Measurements from ENCODE around the gene INPP4A. TPM values are rescaled to one million over a fixed set of nuclear protein-coding genes. Genes with fewer than 3 reads are reported as not detected.

Gene INPP4A
- polyA plus RNA-seq, 1 of the 3 experiments (the other 2 are of a cell fraction) = 15.0 TPM

DNA sequence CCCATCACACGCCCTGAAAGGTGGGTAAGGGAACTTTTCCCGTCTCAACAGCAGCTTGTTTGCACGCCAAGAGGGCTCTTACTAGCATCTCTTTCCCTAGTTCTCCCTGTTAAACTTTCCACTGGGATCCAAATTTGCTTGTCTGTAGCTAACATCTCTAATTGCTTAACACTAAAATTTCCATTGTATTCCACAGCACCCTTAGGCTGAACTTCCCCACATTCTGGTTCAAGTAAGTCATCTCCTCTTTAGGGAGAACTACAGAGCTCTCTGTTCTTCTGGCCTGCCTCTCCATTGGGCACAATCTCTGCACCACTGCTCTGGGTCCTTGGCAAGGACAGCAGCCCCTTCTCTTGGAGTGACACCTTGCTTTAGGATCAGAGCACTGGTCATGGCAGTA, 187.7 kb downstream of the INPP4A start:
- H3K36me3 ChIP-seq (replicated peaks in 1 of 2; ENCODE audit: control insufficient read depth in 1 of 2, insufficient read depth in 2 of 2, low read length in 1 of 2) = no peaks in the 10 kb centered on the region
- TF ChIP-seq CHD2 (IDR thresholded peaks at IDR 0.05; ENCODE audit: low read length, partially characterized antibody) (no peak), RCOR1 (IDR thresholded peaks at IDR 0.05; ENCODE audit: low read length) (no peak), GABPA (IDR thresholded peaks at IDR 0.05; ENCODE audit: low read depth) (no peak), CTCF (IDR thresholded peaks at IDR 0.05) (no peak), MXI1 (IDR thresholded peaks at IDR 0.05; ENCODE audit: low read depth, low read length) (no peak), EZH2phosphoT487 (IDR thresholded peaks at IDR 0.05; ENCODE audit: borderline replicate concordance, low read depth) (no peak), FOXJ3 (CRISPR knock-in tag; IDR thresholded peaks at IDR 0.05) (no peak), EP300 (IDR thresholded peaks at IDR 0.05; ENCODE audit: borderline replicate concordance in 1 of 2, low read depth in 1 of 2, low read length in 1 of 2) (no peak), TAF1 (IDR thresholded peaks at IDR 0.05; ENCODE audit: borderline replicate concordance, low read depth, low read length) (no peak), MEF2A (IDR thresholded peaks at IDR 0.05; ENCODE audit: borderline replicate concordance, low read depth) (no peak)
- H3K4me3 ChIP-seq (ENCODE audit: low read depth in 2 of 2, low read length in 1 of 2) = no peak overlapping the region
- ChIA-PET CTCF (interaction anchor here (1.9 kb wide), 1 partner anchor 17 kb away, joined by 7 read pairs; no protein-coding TSS in a partner anchor), POLR2A (interaction anchor here (0.7 kb wide), 1 partner anchor 23 kb away, joined by 3 read pairs; no protein-coding TSS in a partner anchor)
- no peak for DNase-seq
- no peaks in the 10 kb centered on the region for H3K9me3 ChIP-seq
- H3K9me2 ChIP-seq = no peaks in the 10 kb centered on the region
- no peak overlapping the region for H3K9ac ChIP-seq
- no peaks in the 10 kb centered on the region for H3K4me1 ChIP-seq (ENCODE audit: control insufficient read depth in 1 of 2, insufficient read depth in 2 of 2, low read depth in 1 of 2, low read length in 1 of 2)
- WGBS (ENCODE audit: low lambda C conversion rate) = 54% methylated on average over 3 of the region's 3 CpGs
- H3K27ac ChIP-seq (ENCODE audit: low read depth in 2 of 2, low read length in 1 of 2) = no peak overlapping the region
- H3K79me2 ChIP-seq (ENCODE audit: insufficient read depth) = no peaks in the 10 kb centered on the region
- H2AFZ ChIP-seq (ENCODE audit: low read depth) = no peak overlapping the region
- no peak overlapping the region for H3K4me2 ChIP-seq
- no peaks in the 10 kb centered on the region for H3K27me3 ChIP-seq (ENCODE audit: insufficient read depth)
- no peaks in the 10 kb centered on the region for H3F3A ChIP-seq (replicated peaks; ENCODE audit: insufficient read depth)
- H4K20me1 ChIP-seq (ENCODE audit: insufficient read depth) = no peaks in the 10 kb centered on the region

DNA sequence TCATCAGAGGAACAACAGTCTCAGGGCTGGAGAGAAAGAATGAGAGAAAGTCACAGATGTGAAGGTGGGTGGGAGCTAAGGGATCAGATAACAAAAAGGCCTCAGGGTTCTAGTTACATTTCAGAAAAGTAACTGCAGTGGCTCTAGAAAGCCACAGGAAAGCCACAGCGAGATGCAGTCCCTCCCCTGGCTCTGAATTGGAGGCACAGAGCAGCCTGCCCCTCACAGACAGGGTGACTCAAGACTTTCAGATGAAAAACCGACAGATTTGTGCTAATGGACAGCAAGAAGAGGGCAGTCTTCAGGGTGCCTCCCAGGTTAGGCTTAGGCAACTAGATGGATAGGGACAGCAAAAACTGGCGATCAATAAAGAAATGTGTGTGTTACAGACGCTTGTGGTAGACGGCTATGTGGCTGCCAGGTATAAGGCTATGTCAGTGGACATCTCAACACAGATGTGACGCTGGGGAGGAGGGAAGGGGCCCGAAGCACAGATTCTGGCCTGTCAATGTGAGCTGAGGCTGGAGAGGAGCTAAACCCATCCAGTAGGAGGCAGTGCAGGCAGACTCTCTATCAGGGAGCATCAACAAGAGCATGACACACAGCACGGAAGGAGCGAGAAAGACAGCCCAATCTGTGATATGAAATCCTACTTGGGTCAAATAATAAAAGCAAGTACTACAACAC, 189.9 kb downstream of the INPP4A start:
- no peak overlapping the region; a peak in 1 of 4 replicates for H3K4me3 ChIP-seq (ENCODE audit: low read depth in 2 of 2, low read length in 1 of 2)
- no peak overlapping the region for H2AFZ ChIP-seq (ENCODE audit: low read depth)
- H3K36me3 ChIP-seq (replicated peaks in 1 of 2; ENCODE audit: control insufficient read depth in 1 of 2, insufficient read depth in 2 of 2, low read length in 1 of 2) = no peaks in the 10 kb centered on the region
- peak; percentile 38 for DNase-seq
- H3K4me2 ChIP-seq = no peak overlapping the region
- H3K9me2 ChIP-seq = no peaks in the 10 kb centered on the region
- no peak overlapping the region for H3K27ac ChIP-seq (ENCODE audit: low read depth in 2 of 2, low read length in 1 of 2)
- WGBS (ENCODE audit: low lambda C conversion rate) = 81% methylated on average over 9 of the region's 9 CpGs
- TF ChIP-seq CTCF (IDR thresholded peaks at IDR 0.05) = peak; percentile 43; the same call in 1 of the 2 replicates
- TF ChIP-seq, protein P1, sequence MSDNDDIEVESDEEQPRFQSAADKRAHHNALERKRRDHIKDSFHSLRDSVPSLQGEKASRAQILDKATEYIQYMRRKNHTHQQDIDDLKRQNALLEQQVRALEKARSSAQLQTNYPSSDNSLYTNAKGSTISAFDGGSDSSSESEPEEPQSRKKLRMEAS (IDR thresholded peaks at IDR 0.05; ENCODE audit: low read depth) = no peak
- POLR2A ChIA-PET = no interaction called here
- H3K9ac ChIP-seq = no peak overlapping the region
- H3K9me3 ChIP-seq = no peaks in the 10 kb centered on the region
- CTCF ChIA-PET = interaction anchor here (1.2 kb wide), 1 partner anchor 15 kb away, joined by 3 read pairs; no protein-coding TSS in a partner anchor
- H3K79me2 ChIP-seq (ENCODE audit: insufficient read depth) = no peaks in the 10 kb centered on the region
- no peaks in the 10 kb centered on the region for H4K20me1 ChIP-seq (ENCODE audit: insufficient read depth)
- no peaks in the 10 kb centered on the region for H3K27me3 ChIP-seq (ENCODE audit: insufficient read depth)
- H3F3A ChIP-seq (replicated peaks; ENCODE audit: insufficient read depth) = no peaks in the 10 kb centered on the region
- no peaks in the 10 kb centered on the region for H3K4me1 ChIP-seq (ENCODE audit: control insufficient read depth in 1 of 2, insufficient read depth in 2 of 2, low read depth in 1 of 2, low read length in 1 of 2)

Measured in SK-N-SH (cell line).